HFFc6 (cell line): Measurements from ENCODE around the gene NAXD. TPM values are rescaled to one million over a fixed set of nuclear protein-coding genes. Genes with fewer than 3 reads are reported as not detected.

Experiments used
- DNase-seq: peaks from one replicate; pipeline ENCODE4 v3.0.0-alpha.2; 2018
- H3K27ac Mint-ChIP-seq: 2 replicates; pipeline ENCODE4 v1.8.0; 2020; ENCODE audit warnings: mild to moderate bottlenecking, mixed read lengths
- H3K27me3 Mint-ChIP-seq: 2 replicates; pipeline ENCODE4 v1.8.0; 2021; ENCODE audit warnings: mild to moderate bottlenecking, moderate library complexity, mixed read lengths; ENCODE audit not compliant: insufficient read depth
- H3K36me3 Mint-ChIP-seq: 2 replicates; pipeline ENCODE4 v1.8.0; 2021; ENCODE audit warnings: low read depth, mixed read lengths
- H3K4me1 Mint-ChIP-seq: 2 replicates; pipeline ENCODE4 v1.8.0; 2020; ENCODE audit warnings: low read depth, mixed read lengths
- H3K4me3 Mint-ChIP-seq: 2 replicates; pipeline ENCODE4 v1.8.0; 2020; ENCODE audit warnings: mild to moderate bottlenecking, moderate library complexity, mixed read lengths
- H3K9me3 Mint-ChIP-seq: 2 replicates; pipeline ENCODE4 v1.8.0; 2020; ENCODE audit warnings: mild to moderate bottlenecking, mixed read lengths
- total RNA-seq, 6 experiments: library from RNA; stranded (reverse); fragmentation: NEBNext Ultra II Directional; extraction: Animal tissue kit (Norgen Biotek cat#: 25700); gene quantifications; 2 replicates in 1 of 6; 3 replicates in 5 of 6; pipeline ENCODE4 v1.2.3, GENCODE V29; 2021
- TF ChIP-seq, protein P1 (sequence below): fragments of 200-600 bp; sonication (generic); IDR thresholded peaks from 2 replicates; pipeline ENCODE4 v1.5.0; 2021; ENCODE audit warnings: antibody characterized with exemption, mild to moderate bottlenecking

The NAXD gene
- total RNA-seq, 6 experiments from 2014 or later = 20.3 to 27.4 (median 22.8) TPM

DNA sequence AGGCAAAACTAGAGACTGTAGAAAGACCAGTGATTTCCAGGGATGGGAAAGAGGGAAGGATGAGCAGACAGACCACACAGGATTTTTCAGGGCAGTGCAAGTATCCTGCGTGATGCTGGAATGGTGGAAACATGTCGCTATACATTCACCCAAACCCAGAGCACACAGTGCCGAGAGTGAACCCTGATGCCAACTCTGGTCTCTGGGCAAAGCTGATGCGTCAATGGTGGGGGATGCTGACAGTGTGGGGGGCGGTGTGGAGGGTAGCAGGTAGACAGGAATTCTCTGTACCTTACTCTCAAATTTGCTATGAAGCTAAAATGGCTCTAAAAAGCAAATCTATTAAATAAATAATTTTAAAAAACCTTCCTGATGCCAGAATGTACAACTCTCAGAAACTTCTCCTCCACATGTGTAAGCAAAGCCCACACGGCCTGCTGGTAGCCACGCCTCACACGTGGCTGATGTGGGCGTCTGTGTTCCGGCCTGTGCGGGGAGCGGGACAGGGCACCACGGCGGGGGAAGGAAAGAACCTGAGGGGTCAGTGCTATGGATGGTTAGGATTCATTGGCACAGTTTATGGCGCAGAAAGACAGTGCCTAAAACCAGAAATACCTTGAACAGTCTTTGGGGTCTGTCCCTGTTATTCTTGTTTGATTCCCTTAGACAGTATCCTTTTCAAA, 66.7 kb downstream of the NAXD start:
- H3K27me3 Mint-ChIP-seq = peaks cover 5% of the 10 kb centered on the region; the same call in 1 of the 2 replicates
- peaks cover 25% of the 10 kb centered on the region for H3K36me3 Mint-ChIP-seq
- TF ChIP-seq, protein P1, sequence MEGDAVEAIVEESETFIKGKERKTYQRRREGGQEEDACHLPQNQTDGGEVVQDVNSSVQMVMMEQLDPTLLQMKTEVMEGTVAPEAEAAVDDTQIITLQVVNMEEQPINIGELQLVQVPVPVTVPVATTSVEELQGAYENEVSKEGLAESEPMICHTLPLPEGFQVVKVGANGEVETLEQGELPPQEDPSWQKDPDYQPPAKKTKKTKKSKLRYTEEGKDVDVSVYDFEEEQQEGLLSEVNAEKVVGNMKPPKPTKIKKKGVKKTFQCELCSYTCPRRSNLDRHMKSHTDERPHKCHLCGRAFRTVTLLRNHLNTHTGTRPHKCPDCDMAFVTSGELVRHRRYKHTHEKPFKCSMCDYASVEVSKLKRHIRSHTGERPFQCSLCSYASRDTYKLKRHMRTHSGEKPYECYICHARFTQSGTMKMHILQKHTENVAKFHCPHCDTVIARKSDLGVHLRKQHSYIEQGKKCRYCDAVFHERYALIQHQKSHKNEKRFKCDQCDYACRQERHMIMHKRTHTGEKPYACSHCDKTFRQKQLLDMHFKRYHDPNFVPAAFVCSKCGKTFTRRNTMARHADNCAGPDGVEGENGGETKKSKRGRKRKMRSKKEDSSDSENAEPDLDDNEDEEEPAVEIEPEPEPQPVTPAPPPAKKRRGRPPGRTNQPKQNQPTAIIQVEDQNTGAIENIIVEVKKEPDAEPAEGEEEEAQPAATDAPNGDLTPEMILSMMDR = no peak
- no peak overlapping the region for H3K27ac Mint-ChIP-seq
- H3K4me1 Mint-ChIP-seq = peaks cover 11% of the 10 kb centered on the region
- no peaks in the 10 kb centered on the region for H3K9me3 Mint-ChIP-seq
- DNase-seq = no peak
- no peak overlapping the region for H3K4me3 Mint-ChIP-seq

DNA sequence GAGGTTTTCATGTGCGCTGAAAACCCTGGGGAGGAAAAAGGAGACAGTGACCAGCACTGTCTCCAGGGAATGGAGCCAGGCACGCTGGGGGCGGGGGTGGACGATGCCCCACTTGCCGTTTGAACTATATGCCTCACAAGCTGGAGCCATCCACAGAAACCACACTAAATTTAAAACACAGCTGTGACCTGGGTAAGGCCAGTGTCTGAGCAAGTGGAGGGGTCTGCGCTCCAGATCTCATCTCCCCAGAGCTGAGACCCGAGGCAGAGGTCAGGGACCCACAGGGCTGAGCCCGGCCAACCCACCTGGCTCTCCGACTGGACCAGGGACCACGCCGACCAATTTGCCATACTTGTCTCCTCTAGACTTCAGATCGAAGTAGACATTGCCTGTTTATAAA, 67.4 kb downstream of the NAXD start:
- no peaks in the 10 kb centered on the region for H3K9me3 Mint-ChIP-seq

DNA sequence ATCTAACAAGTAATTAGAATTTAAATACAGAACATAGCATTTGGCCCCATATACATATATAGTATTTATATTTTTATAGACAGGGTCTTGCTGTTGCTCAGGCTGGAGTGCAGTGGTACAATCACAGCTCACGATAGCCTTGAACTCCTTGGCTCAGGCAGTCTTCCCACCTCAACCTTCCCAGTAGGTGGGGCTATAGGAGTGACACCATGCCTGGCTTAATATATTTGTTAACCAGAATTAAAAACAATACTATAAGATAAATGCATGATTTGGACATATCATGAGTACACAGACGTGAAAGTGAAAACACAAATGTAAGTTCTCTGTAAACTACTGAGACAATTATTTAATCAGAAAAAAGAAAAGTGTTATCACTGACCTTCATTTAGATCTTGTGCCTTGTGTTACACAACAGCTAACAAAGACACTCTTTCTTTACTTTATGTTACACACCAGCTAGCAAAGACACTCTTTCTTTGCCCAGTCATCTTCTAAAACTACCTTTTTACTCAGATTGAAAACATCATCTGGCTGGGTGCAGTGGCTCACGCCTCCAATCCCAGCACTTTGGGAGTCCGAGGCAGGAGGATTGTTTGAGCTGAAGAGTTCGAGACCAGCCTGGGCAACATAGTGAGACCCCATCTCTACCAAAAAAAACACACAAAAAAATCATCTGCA, 68.0 kb downstream of the NAXD start:
- no peaks in the 10 kb centered on the region for H3K9me3 Mint-ChIP-seq
- TF ChIP-seq, protein P1 = peak; percentile 79
- H3K36me3 Mint-ChIP-seq = peaks cover 24% of the 10 kb centered on the region
- H3K4me3 Mint-ChIP-seq = no peak overlapping the region
- no peak overlapping the region; the same call in 1 of the 2 replicates for H3K27ac Mint-ChIP-seq
- peaks cover 5% of the 10 kb centered on the region; the same call in 1 of the 2 replicates for H3K27me3 Mint-ChIP-seq
- H3K4me1 Mint-ChIP-seq = peaks cover 11% of the 10 kb centered on the region
- peak; percentile 23 for DNase-seq

More for the DNA sequence above, 67.4 kb downstream of the NAXD start:
- TF ChIP-seq, protein P1 = no peak
- Mint-ChIP-seq H3K27ac (no peak overlapping the region), H3K27me3 (peaks cover 5% of the 10 kb centered on the region; the same call in 1 of the 2 replicates), H3K4me3 (no peak overlapping the region), H3K36me3 (peaks cover 28% of the 10 kb centered on the region), H3K4me1 (peaks cover 11% of the 10 kb centered on the region)
- no peak for DNase-seq

DNA sequence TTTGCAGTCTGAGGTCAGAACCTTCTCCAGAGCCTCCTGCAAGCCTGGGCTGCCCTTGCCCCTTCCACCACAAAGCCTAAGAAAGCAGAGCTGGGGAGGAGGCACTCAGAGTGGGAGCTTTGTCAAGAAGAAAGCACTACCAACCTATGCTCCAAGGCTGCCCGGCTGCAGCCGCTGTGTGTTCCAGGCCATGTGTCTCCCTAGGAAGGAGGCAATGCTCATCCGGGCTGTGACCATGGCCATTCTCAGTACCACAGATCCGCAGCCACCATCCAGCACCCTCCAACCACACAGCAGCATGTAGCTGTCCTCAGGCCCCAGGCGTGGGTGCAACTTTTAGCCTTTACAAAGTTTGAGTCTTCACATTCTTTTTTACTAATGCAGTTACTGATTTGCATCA, 68.6 kb downstream of the NAXD start:
- TF ChIP-seq, protein P1 = no peak
- peaks cover 5% of the 10 kb centered on the region; the same call in 1 of the 2 replicates for H3K27me3 Mint-ChIP-seq
- no peak overlapping the region for H3K4me3 Mint-ChIP-seq
- no peaks in the 10 kb centered on the region for H3K9me3 Mint-ChIP-seq
- H3K36me3 Mint-ChIP-seq = peaks cover 18% of the 10 kb centered on the region; the same call in 1 of the 2 replicates
- H3K27ac Mint-ChIP-seq = no peak overlapping the region; the same call in 1 of the 2 replicates
- H3K4me1 Mint-ChIP-seq = peaks cover 11% of the 10 kb centered on the region
- DNase-seq = no peak

DNA sequence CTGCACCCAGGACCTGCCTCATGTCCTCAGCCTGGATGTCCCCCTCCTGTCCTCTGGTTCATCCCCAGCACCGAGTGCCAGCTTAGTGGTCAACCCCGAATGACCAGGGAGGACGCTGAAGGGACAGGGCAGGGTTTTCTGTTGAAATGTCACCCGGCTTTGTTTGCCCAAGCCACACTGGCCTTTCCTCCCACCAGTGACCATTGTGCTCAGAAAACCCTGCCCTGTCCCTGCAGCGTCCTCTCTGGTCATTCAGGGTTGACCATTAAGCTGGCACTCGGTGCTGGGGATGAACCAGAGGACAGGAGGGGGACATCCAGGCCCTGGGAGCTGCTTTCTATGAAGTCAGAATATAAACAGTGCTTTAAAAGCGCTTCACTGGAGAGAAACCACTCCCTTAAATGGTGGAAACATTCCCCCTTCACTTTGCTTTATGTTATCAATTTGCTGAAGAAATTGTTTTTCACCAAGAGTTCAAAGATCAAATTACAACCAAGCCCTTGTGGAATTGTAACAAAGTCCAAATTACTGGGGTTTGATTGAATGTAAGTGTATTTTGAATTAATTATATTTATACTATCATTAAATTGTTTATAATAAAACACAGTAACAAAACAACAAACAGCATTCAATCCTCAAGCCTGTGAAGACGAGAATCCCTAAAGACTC, 69.2 kb downstream of the NAXD start:
- Mint-ChIP-seq H3K4me3 (no peak overlapping the region), H3K27ac (peak overlapping the region; percentile 80), H3K36me3 (peaks cover 15% of the 10 kb centered on the region; the same call in 1 of the 2 replicates), H3K27me3 (peaks cover 5% of the 10 kb centered on the region; the same call in 1 of the 2 replicates), H3K9me3 (no peaks in the 10 kb centered on the region), H3K4me1 (peaks cover 11% of the 10 kb centered on the region)
- TF ChIP-seq, protein P1 = no peak
- no peak for DNase-seq
